Uterus (tissue), 2 donors: ENCODE results near the gene RASL10B.

Source experiments
- POLR2A ChIP-seq, 2 donors: fragments of 450-650 bp; IDR thresholded peaks; one replicate each; pipeline ENCODE4 v1.6.1; 2016; ENCODE audit warnings: antibody characterized with exemption in 2 of 2, mild to moderate bottlenecking in 1 of 2, moderate library complexity in 1 of 2
- TF ChIP-seq, protein P1 (sequence below), 4 experiments: fragments of 200-600 bp in 2 of 4; fragments of 450-650 bp in 2 of 4; sonication (generic) in 2 of 4; IDR thresholded peaks; one replicate each; pipeline ENCODE4 v1.5.1; 2016 to 2019; ENCODE audit warnings: antibody characterized with exemption in 4 of 4, mild to moderate bottlenecking in 2 of 4, moderate library complexity in 1 of 4

DNA sequence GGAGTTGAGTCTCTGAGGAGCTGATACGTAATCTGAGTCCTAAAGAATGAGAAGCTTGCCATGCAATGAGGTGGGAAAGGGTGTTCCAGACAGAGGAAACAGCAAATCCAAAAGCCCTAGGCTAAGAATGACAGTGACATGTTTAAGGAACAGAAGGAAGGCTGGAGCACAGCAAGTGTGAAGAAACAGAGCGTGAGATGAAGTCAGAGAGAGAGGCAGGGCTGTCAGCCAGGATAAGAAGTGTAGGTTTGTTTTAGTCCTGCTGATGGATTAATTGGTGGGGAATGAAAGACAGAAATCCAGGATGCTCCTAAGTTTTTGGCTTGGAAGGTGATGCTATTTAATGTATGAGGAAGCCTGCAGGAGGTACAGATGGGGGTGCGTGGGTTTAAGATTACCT, 49.5 kb downstream of the RASL10B start:
- TF ChIP-seq, protein P1, sequence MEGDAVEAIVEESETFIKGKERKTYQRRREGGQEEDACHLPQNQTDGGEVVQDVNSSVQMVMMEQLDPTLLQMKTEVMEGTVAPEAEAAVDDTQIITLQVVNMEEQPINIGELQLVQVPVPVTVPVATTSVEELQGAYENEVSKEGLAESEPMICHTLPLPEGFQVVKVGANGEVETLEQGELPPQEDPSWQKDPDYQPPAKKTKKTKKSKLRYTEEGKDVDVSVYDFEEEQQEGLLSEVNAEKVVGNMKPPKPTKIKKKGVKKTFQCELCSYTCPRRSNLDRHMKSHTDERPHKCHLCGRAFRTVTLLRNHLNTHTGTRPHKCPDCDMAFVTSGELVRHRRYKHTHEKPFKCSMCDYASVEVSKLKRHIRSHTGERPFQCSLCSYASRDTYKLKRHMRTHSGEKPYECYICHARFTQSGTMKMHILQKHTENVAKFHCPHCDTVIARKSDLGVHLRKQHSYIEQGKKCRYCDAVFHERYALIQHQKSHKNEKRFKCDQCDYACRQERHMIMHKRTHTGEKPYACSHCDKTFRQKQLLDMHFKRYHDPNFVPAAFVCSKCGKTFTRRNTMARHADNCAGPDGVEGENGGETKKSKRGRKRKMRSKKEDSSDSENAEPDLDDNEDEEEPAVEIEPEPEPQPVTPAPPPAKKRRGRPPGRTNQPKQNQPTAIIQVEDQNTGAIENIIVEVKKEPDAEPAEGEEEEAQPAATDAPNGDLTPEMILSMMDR (IDR thresholded peaks at IDR 0.05) = no peak
- no peak for TF ChIP-seq POLR2A (IDR thresholded peaks at IDR 0.05)
